ENCODE measurements around the gene CTBP2.

The CTBP2 gene

GRCh38 chr10:125063256-125063925, 97.0 kb downstream of the CTBP2 start:
- H3K4me3 ChIP-seq (replicated peaks; ENCODE audit: low read depth, low read length): no peak overlapping the region
- DNase-seq (ENCODE audit: extremely low read depth, insufficient read length): no peak
- peaks cover 6% of the 10 kb centered on the region; the same call in 1 of the 2 replicates for H3K27me3 ChIP-seq (replicated peaks; ENCODE audit: control insufficient read depth, insufficient read depth, low read length)
- no peaks in the 10 kb centered on the region for H3K36me3 ChIP-seq (ENCODE audit: control insufficient read depth, insufficient read depth, low read length)
- no peak for TF ChIP-seq CTCF (IDR thresholded peaks at IDR 0.05; ENCODE audit: insufficient read depth, low read length, poor library complexity, severe bottlenecking)

GRCh38 chr10:125062914-125063230, 97.5 kb downstream of the CTBP2 start:
- no peak for TF ChIP-seq CTCF (IDR thresholded peaks at IDR 0.05; ENCODE audit: insufficient read depth, low read length, poor library complexity, severe bottlenecking)
- no peak overlapping the region for H3K4me3 ChIP-seq (replicated peaks; ENCODE audit: low read depth, low read length)
- no peak for DNase-seq (ENCODE audit: extremely low read depth, insufficient read length)
- H3K36me3 ChIP-seq (ENCODE audit: control insufficient read depth, insufficient read depth, low read length): no peaks in the 10 kb centered on the region
- H3K27me3 ChIP-seq (replicated peaks; ENCODE audit: control insufficient read depth, insufficient read depth, low read length): peaks cover 4% of the 10 kb centered on the region; the same call in 1 of the 2 replicates

GRCh38 chr10:125062227-125062913, 98.0 kb downstream of the CTBP2 start:
- Histone ChIP-seq H3K36me3 (ENCODE audit: control insufficient read depth, insufficient read depth, low read length) (no peaks in the 10 kb centered on the region), H3K4me3 (replicated peaks; ENCODE audit: low read depth, low read length) (no peak overlapping the region), H3K27me3 (replicated peaks; ENCODE audit: control insufficient read depth, insufficient read depth, low read length) (peaks cover 4% of the 10 kb centered on the region; the same call in 1 of the 2 replicates)
- no peak for DNase-seq (ENCODE audit: extremely low read depth, insufficient read length)
- no peak for TF ChIP-seq CTCF (IDR thresholded peaks at IDR 0.05; ENCODE audit: insufficient read depth, low read length, poor library complexity, severe bottlenecking)

GRCh38 chr10:125061557-125062226, 98.7 kb downstream of the CTBP2 start:
- Histone ChIP-seq H3K4me3 (replicated peaks; ENCODE audit: low read depth, low read length) (no peak overlapping the region), H3K27me3 (replicated peaks; ENCODE audit: control insufficient read depth, insufficient read depth, low read length) (peaks cover 4% of the 10 kb centered on the region; the same call in 1 of the 2 replicates), H3K36me3 (ENCODE audit: control insufficient read depth, insufficient read depth, low read length) (no peaks in the 10 kb centered on the region)
- peak; percentile 79 for DNase-seq (ENCODE audit: extremely low read depth, insufficient read length)
- TF ChIP-seq CTCF (IDR thresholded peaks at IDR 0.05; ENCODE audit: insufficient read depth, low read length, poor library complexity, severe bottlenecking): no peak

- DNase-seq (ENCODE audit: extremely low read depth, insufficient read length): peak; percentile 44
- no peaks in the 10 kb centered on the region for H3K36me3 ChIP-seq (ENCODE audit: control insufficient read depth, insufficient read depth, low read length)
- no peak overlapping the region for H3K4me3 ChIP-seq (replicated peaks; ENCODE audit: low read depth, low read length)
- H3K27me3 ChIP-seq (replicated peaks; ENCODE audit: control insufficient read depth, insufficient read depth, low read length): no peaks in the 10 kb centered on the region; the same call in 1 of the 2 replicates
- peak; percentile 65 for TF ChIP-seq CTCF (IDR thresholded peaks at IDR 0.05; ENCODE audit: insufficient read depth, low read length, poor library complexity, severe bottlenecking)
These were observed 99.4 kb downstream of the CTBP2 start for GRCh38 chr10:125060826-125061556.

All from GM06990 (cell line).